ENCODE results near the gene MYORG. TPM values are rescaled to one million over a fixed set of nuclear protein-coding genes. Genes with fewer than 3 reads are reported as not detected.

The MYORG gene
- total and polyA plus RNA-seq, 9 of the 15 experiments (the other 6 are each of a cell fraction or from before 2014, with no cell fraction given): 0.06 to 0.82 (median 0.18) TPM

- DNase-seq (ENCODE audit: extremely low read depth in 1 of 4, low spot score in 3 of 4) (no peak), ATAC-seq (no peak), FAIRE-seq (no peak)
- 0 out of 2 replicates have a peak, but pooled peaks cover 2% of the 10 kb centered on the region for H3K9me3 ChIP-seq (replicated peaks; ENCODE audit: control insufficient read depth, insufficient read depth, low read depth, low read length)
- intact Hi-C loops (cut with micrococcal nuclease): no loop called here
- ChIA-PET POLR2A (no interaction called here), CTCF (ENCODE audit: low intra/inter-chr PET ratio) (no interaction called here)
- H3K79me2 ChIP-seq (ENCODE audit: control insufficient read depth, insufficient read depth, low read length): no peaks in the 10 kb centered on the region
- 0% methylated on average over 2 of the region's 2 CpGs for WGBS (ENCODE audit: insufficient coverage, low coverage, missing lambda C conversion rate)
- no peak overlapping the region for H3K4me2 ChIP-seq (ENCODE audit: insufficient read depth, low read length)
- H3K36me3 ChIP-seq (ENCODE audit: control insufficient read depth, insufficient read depth, low read length): no peaks in the 10 kb centered on the region
- no peak overlapping the region for H3K9ac ChIP-seq (ENCODE audit: insufficient read depth in 1 of 2, low read depth in 2 of 2, low read length in 2 of 2)
- no peaks in the 10 kb centered on the region for H3K4me1 ChIP-seq (replicated peaks in 1 of 2; ENCODE audit: control insufficient read depth in 2 of 2, insufficient read depth in 2 of 2, low read length in 2 of 2)
- no peaks in the 10 kb centered on the region for H3K9me1 ChIP-seq (ENCODE audit: control insufficient read depth, insufficient read depth, low read length)
- H3K27ac ChIP-seq (ENCODE audit: extremely low read depth, low read depth, low read length): no peak overlapping the region
- in situ Hi-C loops (cut with MboI): no loop called here
- no peaks in the 10 kb centered on the region for H4K20me1 ChIP-seq (replicated peaks; ENCODE audit: control insufficient read depth, insufficient read depth, low read length)
- BruUV-seq (replicated peaks): no TSS peak
- TF ChIP-seq MTF1 (CRISPR knock-in tag; IDR thresholded peaks at IDR 0.05; ENCODE audit: borderline replicate concordance) (no peak), PTRF (tag; IDR thresholded peaks at IDR 0.05) (no peak), ZBTB26 (CRISPR knock-in tag; IDR thresholded peaks at IDR 0.05) (no peak), BRCA1 (IDR thresholded peaks at IDR 0.05) (no peak), BRCA1 (CRISPR knock-in tag; IDR thresholded peaks at IDR 0.05) (no peak), ZNF23 (CRISPR knock-in tag; IDR thresholded peaks at IDR 0.05) (no peak), MITF (IDR thresholded peaks at IDR 0.05) (no peak), MEF2D (tag; conservative IDR thresholded peaks at IDR 0.05; ENCODE audit: low read depth) (no peak), ZBED1 (IDR thresholded peaks at IDR 0.05) (no peak), TFAM (CRISPR knock-in tag; conservative IDR thresholded peaks at IDR 0.05) (no peak), DEAF1 (CRISPR knock-in tag; IDR thresholded peaks at IDR 0.05) (no peak), NFYB (IDR thresholded peaks at IDR 0.05; ENCODE audit: extremely low read depth, insufficient read length) (no peak)
- peaks cover 0 to 7% of the 10 kb centered on the region in 2 experiments; a peak in 1 of 5 replicates for H3K27me3 ChIP-seq (ENCODE audit: control insufficient read depth in 2 of 2, insufficient read depth in 2 of 2, low read length in 2 of 2)
- H2AFZ ChIP-seq (ENCODE audit: low read depth, low read length): no peak overlapping the region
- H3K4me3 ChIP-seq: no peak overlapping the region
These were observed 10.3 kb downstream of the MYORG start for GRCh38 chr9:34366365-34366764.

All from K562 (cell line).